ENCODE data around the gene MGARP.
A peak's percentile ranks its signal among the peaks of the same experiment; 100 is the strongest.
"Not testable (repeated sequence)": the region's sequence is repeated elsewhere in the genome, so short reads cannot be mapped to it uniquely, and the experiment has no call there.

Gene MGARP

DNA sequence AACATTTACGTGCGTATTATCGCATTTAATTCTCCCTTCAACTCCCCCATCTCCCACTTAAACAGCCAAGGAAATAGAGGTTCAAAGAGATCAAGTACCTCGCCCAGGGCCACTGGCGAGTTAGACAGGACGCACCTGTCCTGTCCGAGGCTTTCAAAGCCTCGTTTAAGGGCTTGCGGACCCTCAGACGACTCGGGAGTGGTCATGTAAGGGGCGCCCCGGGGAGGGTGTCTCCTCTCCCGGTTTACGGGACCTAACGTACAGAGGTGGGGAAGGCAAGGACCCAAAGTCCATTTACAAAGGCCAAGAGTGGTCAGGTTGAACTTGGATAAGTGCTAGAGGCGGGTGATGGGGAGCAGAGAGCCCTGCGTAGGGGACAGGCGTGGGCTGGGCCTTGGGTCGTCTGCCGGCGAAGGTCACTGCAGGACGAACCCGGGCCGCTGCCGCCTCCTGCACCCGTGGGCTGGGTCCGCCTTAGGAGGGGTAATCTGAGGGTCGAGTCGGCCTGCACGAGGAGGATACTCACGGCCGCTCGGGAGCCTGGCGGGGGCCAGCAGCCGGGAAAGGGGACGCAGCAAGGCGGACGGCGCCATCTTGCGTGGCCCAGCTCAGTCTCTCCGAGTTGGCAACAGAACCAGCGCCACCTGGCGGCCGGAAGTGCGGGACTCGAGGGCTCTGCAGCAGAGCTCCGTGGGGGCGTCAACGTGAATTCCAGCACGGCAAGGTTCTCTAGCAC, 15.3 kb upstream of the MGARP start:
- DNase-seq (ENCODE audit: low read depth): peak; percentile 96

DNA sequence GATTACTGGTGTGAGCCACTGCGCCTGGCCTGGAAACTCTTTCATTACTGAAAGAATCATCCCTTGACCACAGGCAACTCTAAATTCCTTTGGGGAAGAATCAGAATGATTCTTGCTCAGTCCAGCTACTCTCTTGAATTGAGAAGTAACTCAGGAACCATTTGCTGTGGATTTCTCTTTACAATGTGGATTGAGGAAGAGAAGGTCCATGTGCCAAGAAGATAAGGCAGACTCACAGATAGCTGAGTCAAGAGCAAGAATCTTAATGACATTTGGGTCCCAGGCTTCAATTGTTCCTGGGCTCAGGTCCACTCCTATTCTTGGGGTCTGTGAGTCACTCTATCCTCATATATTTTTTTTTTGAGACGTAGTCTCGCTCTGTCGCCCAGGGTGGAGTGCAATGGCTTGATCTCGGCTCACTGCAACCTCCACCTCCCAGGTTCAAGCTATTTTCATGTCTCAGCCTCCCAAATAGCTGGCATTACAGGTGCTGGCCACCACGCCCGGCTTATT, 6.2 kb upstream of the MGARP start:
- DNase-seq (ENCODE audit: low read depth): no peak

DNA sequence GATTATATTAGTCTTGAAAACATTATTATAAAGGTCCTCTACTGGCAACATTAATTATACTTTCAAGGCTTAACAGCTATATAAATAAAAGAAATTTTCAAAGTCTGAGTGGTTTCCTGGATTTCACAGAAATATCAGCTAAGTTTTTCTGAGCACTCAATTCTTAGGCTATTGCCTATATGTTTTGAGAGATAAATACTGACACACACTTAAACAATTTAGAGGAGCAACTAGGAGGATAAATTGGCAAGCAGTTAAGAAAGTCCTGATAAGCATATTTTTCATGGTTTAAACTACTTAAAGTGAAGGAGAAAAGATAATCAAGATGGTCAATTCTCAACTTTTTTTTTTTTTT, 2.7 kb upstream of the MGARP start:
- DNase-seq (ENCODE audit: low read depth): no peak

DNA sequence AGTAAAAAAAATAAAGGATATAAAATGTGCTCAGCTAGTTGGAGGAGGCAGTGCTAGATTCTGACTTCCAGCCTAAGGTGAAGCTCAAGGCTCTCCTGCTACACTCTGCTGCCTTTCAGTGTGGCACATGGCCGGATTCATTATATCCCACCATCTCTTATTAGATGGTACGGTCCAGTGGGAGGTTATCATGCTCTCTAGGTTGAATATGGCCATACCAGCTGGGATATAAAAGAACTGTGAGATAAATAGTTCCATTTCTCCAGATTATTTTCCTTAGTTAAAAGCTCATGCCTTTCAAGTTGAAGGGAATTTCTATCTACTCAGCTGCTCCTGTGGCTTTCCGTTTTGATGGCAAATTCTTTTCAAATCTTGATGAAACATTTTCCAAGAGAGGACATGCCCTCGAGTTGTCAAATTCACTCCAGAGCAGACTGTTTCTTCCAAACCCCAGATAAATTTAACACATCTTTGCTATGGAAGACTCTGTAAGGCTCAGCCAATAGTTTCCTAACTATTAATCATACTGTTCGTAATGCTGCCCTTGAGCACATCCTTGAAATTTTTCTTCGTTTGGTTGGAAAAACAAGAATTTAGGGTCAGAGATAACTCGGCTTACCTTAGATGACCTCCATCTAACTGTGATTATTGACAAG, 2.2 kb upstream of the MGARP start:
- no peak for DNase-seq (ENCODE audit: low read depth)

DNA sequence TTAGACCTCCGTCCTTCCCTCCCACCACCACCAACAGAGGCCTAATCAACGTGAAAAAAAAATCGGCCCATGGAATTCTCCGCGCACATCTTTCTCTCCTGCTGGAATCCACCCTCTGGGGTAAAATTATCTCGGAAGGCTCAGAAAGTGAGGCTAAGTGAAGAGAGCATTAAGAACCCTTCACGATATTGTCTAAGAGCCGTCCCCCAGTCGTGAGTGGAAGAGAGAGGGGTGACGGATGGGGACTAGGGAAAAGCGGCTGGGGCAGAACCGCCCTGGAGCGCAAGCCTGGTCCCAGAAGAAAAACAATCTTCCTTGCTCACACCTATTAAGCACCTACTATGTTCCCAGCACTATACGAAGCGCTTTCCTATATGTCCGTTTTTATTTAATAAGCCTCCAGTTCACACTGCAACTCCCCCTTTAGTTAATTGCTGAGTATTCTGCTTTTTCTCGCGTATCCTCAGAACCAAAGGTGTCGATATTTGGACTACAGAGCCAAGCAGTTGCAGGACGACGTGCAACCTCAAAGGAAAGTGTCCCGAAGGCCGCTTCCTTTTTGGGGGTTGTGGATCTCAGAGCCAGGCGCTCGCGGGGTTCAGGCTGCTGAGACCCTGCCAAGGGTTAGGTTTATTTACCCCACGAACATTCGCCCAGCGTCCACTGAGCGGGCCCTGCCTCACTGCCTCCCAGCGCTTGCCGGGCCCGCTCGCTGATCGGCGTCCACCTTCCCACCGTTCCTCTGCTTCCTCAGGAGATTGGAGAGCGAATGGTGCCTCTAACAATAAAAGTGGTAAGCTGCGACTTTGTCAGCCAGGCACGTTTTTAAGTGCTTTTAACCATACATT, 889 bp downstream of the MGARP start:
- no peak for DNase-seq (ENCODE audit: low read depth)

DNA sequence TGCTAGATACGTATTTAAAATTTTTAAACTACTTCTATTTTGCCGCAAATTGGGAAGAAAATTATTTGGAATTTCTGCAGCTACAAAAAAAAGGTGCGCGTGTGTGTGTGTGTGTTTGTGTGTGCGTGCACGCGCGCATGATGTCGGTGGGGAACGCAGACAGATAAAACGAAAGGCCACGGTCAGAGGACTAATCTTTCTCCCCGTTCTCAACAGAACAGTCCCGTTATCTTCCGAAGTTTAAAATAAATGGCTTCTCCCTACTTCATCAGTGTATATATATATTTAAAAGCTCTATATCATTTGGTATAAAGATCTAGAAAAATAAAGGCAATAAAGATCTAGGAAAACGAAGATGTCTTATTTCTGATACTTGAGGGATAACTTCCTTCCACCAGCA, 1.5 kb downstream of the MGARP start:
- no peak for DNase-seq (ENCODE audit: low read depth)

DNA sequence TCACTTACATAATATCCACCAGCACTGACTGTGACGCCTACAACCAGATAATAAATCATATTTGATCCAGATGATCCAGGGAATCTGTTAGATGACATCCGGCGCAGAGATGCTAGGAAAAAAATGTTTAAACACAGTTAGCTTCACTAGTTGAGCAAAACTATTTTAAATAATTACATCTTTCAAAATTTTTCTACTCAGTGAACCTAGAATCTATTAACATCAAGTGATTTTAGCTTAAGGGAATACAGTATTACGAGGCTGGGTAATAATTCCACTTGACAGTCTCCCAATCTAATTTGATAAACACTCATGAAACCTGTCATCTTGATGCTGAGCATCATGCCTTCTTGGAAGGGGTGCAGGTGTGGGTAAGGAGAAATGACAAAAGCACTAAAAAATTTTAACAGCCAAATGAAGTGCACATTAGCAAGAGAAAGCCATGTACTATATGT, 4.7 kb downstream of the MGARP start:
- DNase-seq (ENCODE audit: low read depth): no peak

DNA sequence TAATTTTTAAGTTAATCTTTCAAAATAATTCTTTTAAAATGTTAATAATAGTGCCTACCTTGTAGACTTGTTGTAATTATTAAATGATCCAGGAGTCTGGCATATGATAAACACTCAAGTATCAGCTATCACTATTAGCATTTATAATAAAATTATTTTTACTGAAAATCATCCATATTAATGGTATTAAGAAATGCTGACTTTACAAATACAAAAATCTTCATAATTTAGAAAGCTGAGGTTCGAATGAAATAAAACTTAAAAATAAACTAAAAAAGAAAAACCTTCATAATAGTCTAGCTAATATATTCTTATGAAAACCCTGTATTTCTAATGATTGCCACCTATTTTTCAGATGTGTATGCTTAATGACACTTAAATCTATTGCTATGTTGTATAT, 5.2 kb downstream of the MGARP start:
- DNase-seq (ENCODE audit: low read depth): no peak

DNA sequence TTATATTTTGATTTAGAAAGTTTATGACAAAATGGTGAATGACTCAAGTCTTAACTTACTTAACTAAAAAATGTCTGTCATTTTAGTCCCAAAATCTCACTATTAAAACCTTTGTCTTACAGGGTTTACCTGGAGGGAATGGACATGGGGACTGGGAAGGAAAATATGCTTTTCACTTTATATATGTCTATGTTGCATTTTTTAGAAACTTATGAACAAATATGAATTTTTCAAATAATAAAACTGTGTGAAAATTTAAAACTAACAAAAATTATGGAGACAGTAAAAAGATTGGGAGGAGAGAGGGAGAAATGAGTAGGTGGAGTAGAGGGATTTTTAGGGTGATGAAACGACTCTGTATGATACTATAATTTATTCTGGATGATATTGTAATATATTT, 6.2 kb downstream of the MGARP start:
- no peak for DNase-seq (ENCODE audit: low read depth)

DNA sequence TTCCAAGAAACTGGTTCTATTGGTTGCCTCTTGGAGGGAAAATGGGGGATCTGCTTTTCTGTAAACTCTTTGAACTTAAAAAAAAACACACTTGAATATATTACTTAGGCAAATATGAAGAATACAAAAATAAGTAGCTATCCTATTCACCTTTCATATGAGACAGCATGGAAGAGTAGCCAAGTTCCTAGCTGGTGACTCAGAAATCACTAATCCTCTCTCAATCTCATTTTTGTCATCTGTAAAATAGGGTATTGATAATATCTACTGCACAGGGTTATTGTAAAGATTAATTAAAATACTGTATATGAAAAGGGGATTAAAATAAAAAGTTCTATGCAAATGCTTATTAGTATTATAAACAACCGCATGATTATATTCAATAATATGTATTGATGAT, 12.7 kb downstream of the MGARP start:
- no peak for DNase-seq (ENCODE audit: low read depth)

DNA sequence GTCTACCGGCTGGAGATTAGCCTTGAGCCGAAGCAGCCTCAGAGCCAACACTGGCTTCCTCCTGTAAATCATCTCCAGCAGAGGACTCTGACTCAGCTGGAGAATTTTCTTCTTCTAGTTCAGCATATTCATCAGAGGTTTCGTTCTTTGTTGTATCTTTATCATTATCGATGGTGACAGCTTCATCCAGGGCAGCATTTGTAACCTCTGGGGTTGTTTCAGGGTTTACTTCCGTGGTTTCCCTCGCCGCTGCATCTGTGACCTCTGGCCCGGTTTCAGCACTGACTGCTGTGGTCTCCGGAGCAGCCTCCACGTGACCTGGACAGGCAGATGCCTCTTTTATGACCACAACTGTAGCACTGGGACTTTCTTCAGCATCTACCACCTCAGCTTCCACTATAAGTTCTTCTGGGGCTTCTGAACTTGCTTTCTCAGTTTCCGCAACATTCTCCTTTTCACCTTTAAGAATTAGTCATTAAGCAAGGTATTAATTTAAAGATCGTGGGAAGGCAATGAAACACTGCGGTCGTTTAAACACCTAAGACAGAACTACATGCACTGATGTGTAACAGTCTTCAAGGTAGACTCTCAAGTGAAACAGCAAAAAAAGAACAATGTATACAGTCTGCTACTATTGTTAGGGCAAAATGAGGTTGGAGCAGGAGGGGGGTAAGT, 13.3 kb downstream of the MGARP start:
- DNase-seq (ENCODE audit: low read depth): no peak

DNA sequence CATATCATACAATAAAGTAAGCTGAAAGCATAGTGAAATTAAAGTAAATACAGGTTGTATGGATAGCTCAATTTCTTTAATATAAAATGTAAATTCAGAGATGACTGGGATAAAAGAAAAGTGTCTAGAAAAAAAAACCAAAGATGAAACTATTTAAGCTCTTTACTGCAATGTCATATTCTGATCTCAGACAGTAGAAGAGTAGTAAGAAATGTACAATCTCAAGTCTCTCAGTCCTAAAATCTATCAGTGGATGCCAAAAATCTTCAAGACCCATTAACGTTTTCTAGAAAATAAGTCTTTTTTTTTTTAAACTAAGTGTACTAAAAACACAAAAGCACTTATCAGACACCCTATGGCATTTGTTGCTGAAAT, 13.8 kb downstream of the MGARP start:
- no peak for DNase-seq (ENCODE audit: low read depth)

DNA sequence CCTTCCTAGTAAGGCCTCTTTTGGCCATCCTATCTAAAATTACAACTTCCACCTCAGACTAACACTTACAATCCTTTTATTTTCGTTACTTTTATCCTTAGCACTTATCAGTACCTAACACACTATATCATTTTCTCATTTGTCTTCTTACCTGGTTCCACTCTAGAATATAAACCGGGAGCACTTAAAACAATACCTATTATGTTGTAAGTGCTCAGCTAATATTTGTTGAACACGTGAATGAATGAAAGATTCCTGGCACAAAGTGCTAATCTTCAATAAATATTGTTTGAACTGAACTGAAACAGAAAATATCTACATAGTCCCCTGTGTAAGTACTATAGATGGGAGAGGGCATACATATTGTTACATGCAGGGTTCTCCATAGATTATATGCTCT, 14.4 kb downstream of the MGARP start:
- no peak for DNase-seq (ENCODE audit: low read depth)

DNA sequence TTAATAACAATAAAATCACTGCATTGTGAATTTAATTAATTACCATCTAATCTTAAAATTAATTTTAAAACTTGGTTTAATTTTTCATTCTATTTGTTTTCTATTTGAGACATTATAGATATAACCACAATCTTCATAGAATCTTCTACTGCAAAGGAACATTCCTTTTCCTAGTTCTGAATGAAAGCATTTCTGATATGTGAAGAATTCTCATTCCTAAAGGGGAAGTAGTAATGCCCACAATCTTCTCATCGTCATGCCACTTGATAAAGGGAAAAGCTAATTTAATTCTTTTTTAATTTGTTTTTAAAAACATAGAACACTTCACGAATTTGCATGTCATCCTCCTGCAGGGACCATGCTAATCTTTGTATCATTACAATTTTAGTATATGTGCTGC, 23.7 kb downstream of the MGARP start:
- DNase-seq (ENCODE audit: low read depth): no peak

DNA sequence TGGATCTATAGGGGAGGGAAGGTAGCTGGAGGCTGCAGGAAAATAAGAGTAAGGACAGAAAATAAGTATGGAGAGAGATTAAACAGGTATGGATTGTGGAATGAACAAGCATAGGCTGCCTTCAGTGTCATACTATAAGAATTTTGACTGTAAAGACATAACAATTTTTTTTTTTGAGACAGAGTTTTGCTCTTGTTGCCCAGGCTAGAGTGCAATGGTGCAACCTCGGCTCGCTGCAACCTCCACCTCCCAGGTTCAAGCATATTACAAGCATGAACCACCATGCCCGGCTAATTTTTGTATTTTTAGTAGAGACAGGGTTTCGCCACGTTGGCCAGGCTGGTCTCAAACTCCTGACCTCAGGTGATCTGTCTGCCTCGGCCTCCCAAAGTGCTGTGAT, 24.4 kb downstream of the MGARP start:
- not testable (repeated sequence) for DNase-seq (ENCODE audit: low read depth)

DNA sequence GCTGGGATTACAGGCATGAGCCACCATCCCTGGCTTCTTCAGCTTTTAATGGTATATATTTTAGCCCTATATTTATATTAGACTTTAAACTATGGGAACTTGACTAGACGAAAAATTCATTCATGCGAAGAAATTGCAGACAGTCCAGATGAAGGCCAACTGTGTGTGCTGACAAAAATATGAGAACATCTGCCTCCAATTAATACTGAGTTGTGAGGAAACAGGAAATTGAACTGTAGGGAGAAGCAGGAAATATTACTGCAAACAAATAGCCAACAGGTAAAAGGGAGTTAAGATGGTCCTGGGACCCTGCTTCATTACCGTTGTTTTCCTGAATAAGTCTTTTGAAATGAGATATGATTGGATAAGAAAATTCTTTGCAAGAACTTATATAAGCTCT, 26.3 kb downstream of the MGARP start:
- no peak for DNase-seq (ENCODE audit: low read depth)

DNA sequence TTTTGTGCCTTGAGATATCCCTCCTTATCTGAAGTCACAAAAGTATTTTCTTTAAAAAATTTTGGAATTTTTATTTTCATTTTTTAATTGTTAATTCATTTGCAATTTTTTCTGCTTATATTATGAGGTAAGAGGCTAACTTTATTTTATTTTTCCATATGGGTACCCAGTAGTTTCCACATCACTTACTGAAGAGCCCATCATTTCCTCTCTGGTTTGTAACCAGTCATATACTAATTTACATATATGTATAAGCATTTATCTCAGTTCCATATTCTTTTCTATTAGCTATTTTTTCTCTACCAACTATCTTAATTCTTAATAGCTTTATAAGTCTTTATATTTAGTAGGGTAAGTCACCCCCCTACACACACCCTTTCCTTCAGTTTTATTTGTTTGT, 27.0 kb downstream of the MGARP start:
- no peak for DNase-seq (ENCODE audit: low read depth)

DNA sequence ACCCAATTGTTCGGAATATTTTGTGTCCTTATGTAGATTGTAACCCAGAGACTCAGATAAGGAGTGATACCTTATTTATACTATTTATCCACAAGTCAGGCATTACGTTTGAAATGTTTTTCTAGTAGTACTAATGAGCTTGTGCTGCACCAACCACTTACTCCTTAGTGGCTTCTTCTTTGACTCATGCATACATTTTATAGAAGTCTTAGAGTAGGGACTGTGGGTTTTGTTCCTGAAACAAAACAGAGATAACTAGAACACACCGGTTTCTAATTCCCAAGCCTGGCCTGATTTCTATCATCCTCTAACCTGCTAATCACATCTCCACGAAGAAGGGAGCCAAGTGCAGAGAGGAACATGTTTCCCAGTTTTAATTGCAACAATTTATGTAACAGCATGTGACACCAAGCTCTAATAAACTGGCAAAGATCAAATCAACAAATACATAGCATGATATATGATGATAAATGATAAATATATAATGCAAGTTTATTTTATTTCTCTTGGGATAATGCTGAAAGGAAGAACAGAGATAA, 32.3 kb downstream of the MGARP start:
- no peak for DNase-seq (ENCODE audit: low read depth)

DNA sequence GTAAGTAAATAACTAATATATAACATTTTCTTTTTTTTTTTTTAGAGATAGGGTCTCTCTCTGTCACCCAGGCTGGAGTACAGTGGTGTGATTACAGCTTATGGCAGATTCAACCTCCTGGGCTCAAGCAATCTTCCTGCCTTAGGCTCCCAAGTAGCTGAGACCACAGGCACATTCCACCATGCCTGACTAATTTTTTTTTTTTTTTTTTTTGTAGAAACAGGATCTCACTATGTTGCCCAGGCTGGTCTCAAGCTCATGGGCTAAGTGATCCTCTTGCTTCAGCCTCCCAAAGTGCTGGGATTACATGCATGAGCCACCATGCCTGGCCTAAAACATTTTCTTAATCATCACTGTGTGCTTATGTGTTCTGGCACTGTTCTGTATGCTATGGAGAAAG, 32.8 kb downstream of the MGARP start:
- DNase-seq (ENCODE audit: low read depth): no peak

DNA sequence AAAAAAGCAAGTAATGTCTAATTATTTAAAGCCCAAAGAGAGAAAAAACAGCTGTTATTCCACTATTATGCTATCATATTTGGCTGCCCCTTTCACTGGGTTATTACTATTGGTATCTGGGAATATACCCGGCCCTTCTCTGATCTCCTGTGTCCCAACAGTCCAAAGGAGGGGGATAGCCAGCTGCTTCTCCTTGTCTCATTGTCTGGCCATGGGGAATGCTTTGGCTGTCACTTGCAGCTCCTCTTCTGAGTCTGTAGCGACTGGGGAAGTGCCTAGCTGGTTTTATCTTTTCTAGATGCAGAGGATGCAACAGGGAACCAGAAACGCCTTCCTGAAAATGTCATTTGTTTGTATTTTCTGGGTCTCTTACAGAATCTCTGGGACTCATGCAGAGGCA, 33.9 kb downstream of the MGARP start:
- DNase-seq (ENCODE audit: low read depth): no peak

DNA sequence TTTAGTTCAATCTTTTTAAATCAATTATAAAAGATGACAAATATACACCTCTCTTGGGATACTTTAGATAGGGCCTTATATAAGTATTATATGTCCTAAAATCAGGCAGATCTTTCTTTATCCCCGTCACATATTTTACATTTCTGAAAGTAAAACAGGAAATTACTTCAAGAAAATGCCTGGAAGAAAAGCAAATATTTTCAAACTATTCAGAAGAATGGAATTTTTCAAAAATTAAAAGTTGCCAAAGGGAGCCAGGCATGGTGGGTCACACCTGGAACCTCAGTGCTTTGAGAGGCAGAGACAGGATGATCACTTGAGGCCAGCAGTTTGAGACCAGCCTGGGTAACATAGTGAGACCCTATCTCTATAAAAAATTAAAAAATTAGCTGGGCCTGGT, 34.4 kb downstream of the MGARP start:
- DNase-seq (ENCODE audit: low read depth): no peak
